ENCODE measurements around the gene AFF3. TPM values are rescaled to one million over a fixed set of nuclear protein-coding genes. Genes with fewer than 3 reads are reported as not detected.

AFF3 gene
- total RNA-seq, 1 donor from 2014 or later, result 8.0 TPM

GRCh38 chr2:99554238-99554637, 588.2 kb downstream of the AFF3 start:
- no peaks in the 10 kb centered on the region for H3K36me3 ChIP-seq
- intact Hi-C loops (cut with micrococcal nuclease), result no loop called here
- no peaks in the 10 kb centered on the region for H3K9me3 ChIP-seq (replicated peaks)
- H3K27me3 ChIP-seq (ENCODE audit: low read depth), result no peaks in the 10 kb centered on the region
- DNase-seq, result no peak
- H3K4me3 ChIP-seq, result no peak overlapping the region
- peaks cover 5% of the 10 kb centered on the region for H3K4me1 ChIP-seq
- H3K27ac ChIP-seq (replicated peaks), result no peak overlapping the region
- no peak for TF ChIP-seq CTCF (IDR thresholded peaks at IDR 0.05; ENCODE audit: borderline replicate concordance)

GRCh38 chr2:99552529-99552928, 589.9 kb downstream of the AFF3 start:
- Histone ChIP-seq H3K9me3 (replicated peaks) (no peaks in the 10 kb centered on the region), H3K4me3 (no peak overlapping the region), H3K36me3 (no peaks in the 10 kb centered on the region), H3K27ac (replicated peaks) (no peak overlapping the region), H3K4me1 (peaks cover 5% of the 10 kb centered on the region), H3K27me3 (ENCODE audit: low read depth) (no peaks in the 10 kb centered on the region)
- peak; percentile 67 for DNase-seq
- no peak for TF ChIP-seq CTCF (IDR thresholded peaks at IDR 0.05; ENCODE audit: borderline replicate concordance)
- intact Hi-C loops (cut with micrococcal nuclease), result no loop called here

GRCh38 chr2:99550368-99550767, 592.0 kb downstream of the AFF3 start:
- no peaks in the 10 kb centered on the region for H3K9me3 ChIP-seq (replicated peaks)
- H3K4me1 ChIP-seq, result peaks cover 5% of the 10 kb centered on the region
- no peak overlapping the region for H3K4me3 ChIP-seq
- no peak for DNase-seq
- intact Hi-C loops (cut with micrococcal nuclease), result no loop called here
- H3K27ac ChIP-seq (replicated peaks), result no peak overlapping the region
- no peak for TF ChIP-seq CTCF (IDR thresholded peaks at IDR 0.05; ENCODE audit: borderline replicate concordance)
- H3K36me3 ChIP-seq, result no peaks in the 10 kb centered on the region
- H3K27me3 ChIP-seq (ENCODE audit: low read depth), result no peaks in the 10 kb centered on the region

GRCh38 chr2:99545604-99546003, 596.8 kb downstream of the AFF3 start:
- H3K36me3 ChIP-seq, result no peaks in the 10 kb centered on the region
- H3K4me1 ChIP-seq, result peaks cover 20% of the 10 kb centered on the region
- H3K27me3 ChIP-seq (ENCODE audit: low read depth), result no peaks in the 10 kb centered on the region
- H3K27ac ChIP-seq (replicated peaks), result no peak overlapping the region
- intact Hi-C loops (cut with micrococcal nuclease), result no loop called here
- H3K9me3 ChIP-seq (replicated peaks), result no peaks in the 10 kb centered on the region
- no peak overlapping the region for H3K4me3 ChIP-seq
- DNase-seq, result no peak
- TF ChIP-seq CTCF (IDR thresholded peaks at IDR 0.05; ENCODE audit: borderline replicate concordance), result no peak

GRCh38 chr2:99545066-99545465, 597.3 kb downstream of the AFF3 start:
- Histone ChIP-seq H3K4me1 (peaks cover 20% of the 10 kb centered on the region), H3K27ac (replicated peaks) (no peak overlapping the region), H3K36me3 (no peaks in the 10 kb centered on the region), H3K27me3 (ENCODE audit: low read depth) (no peaks in the 10 kb centered on the region), H3K9me3 (replicated peaks) (no peaks in the 10 kb centered on the region), H3K4me3 (no peak overlapping the region)
- intact Hi-C loops (cut with micrococcal nuclease), result no loop called here
- no peak for DNase-seq
- TF ChIP-seq CTCF (IDR thresholded peaks at IDR 0.05; ENCODE audit: borderline replicate concordance), result no peak

GRCh38 chr2:99544608-99545007, 597.8 kb downstream of the AFF3 start:
- Histone ChIP-seq H3K9me3 (replicated peaks) (no peaks in the 10 kb centered on the region), H3K36me3 (no peaks in the 10 kb centered on the region), H3K4me1 (peaks cover 20% of the 10 kb centered on the region), H3K27me3 (ENCODE audit: low read depth) (no peaks in the 10 kb centered on the region), H3K4me3 (no peak overlapping the region), H3K27ac (replicated peaks) (no peak overlapping the region)
- DNase-seq, result no peak
- TF ChIP-seq CTCF (IDR thresholded peaks at IDR 0.05; ENCODE audit: borderline replicate concordance), result no peak
- intact Hi-C loops (cut with micrococcal nuclease), result no loop called here

Data from left ventricle myocardium inferior (tissue), 1 donor.